Kidney (tissue), 14 donors: ENCODE data around the gene OGFOD2. TPM values are rescaled to one million over a fixed set of nuclear protein-coding genes. Genes with fewer than 3 reads are reported as not detected.

Experiments
- DNase-seq, 5 donors: peaks; one replicate each; pipeline ENCODE4 v3.0.0-alpha.2; 2013 to 2020
- FAIRE-seq: peaks from 2 replicates; lab custom pipeline; 2012; peaks lifted over from hg19 to GRCh38; lab: Jason Lieb, UNC
- H3K27ac ChIP-seq, 2 donors: one replicate each; pipeline ENCODE4 v1.7.0; 2013; ENCODE audit warnings: low read depth in 2 of 2, low read length in 2 of 2, inconsistent platforms in 1 of 2
- H3K27me3 ChIP-seq: one replicate; pipeline ENCODE4 v1.7.1; 2013; ENCODE audit warnings: low read length, inconsistent platforms; ENCODE audit not compliant: control insufficient read depth, insufficient read depth
- H3K36me3 ChIP-seq, 3 donors: one replicate each; pipeline versions ENCODE4 v1.7.0 to v1.7.1; 2013; ENCODE audit warnings: low read length in 3 of 3, control low read depth in 1 of 3, inconsistent platforms in 1 of 3; ENCODE audit not compliant: insufficient read depth in 3 of 3, control insufficient read depth in 2 of 3
- H3K4me1 ChIP-seq, 3 donors: one replicate each; pipeline versions ENCODE4 v1.7.0 to v1.7.1; 2013; ENCODE audit warnings: low read length in 3 of 3, inconsistent platforms in 1 of 3, low read depth in 1 of 3; ENCODE audit not compliant: control insufficient read depth in 2 of 3, insufficient read depth in 2 of 3
- H3K4me3 ChIP-seq, 3 donors: one replicate each; pipeline versions ENCODE4 v1.7.0 to v1.8.1; 2013; ENCODE audit warnings: low read length in 3 of 3, control low read depth in 1 of 3, inconsistent platforms in 1 of 3
- H3K9ac ChIP-seq, 3 donors: one replicate each; pipeline versions ENCODE4 v1.7.0 to v1.7.1; 2013; ENCODE audit warnings: low read length in 3 of 3, control low read depth in 1 of 3, inconsistent platforms in 1 of 3
- H3K9me3 ChIP-seq, 3 donors: one replicate each; pipeline versions ENCODE4 v1.7.0 to v1.7.1; 2013; ENCODE audit warnings: low read length in 3 of 3, control low read depth in 1 of 3, inconsistent platforms in 1 of 3; ENCODE audit not compliant: control insufficient read depth in 2 of 3, insufficient read depth in 1 of 3
- intact Hi-C: fragments of 100-400 bp; cut with DNase I; formaldehyde crosslinking; loops from one replicate; pipeline ENCODE4 v1.11.1; 2022
- polyA plus RNA-seq: library from polyadenylated mRNA; stranded (reverse); fragments of 350-450 nt; fragmentation: Illumina TruSeq; extraction: RNeasy Lipid Tissue Mini Kit (QIAGEN cat#74804); gene quantifications from one replicate; pipeline ENCODE4 v1.2.3, GENCODE V29; 2014; ENCODE audit warnings: low read depth, low replicate concordance; ENCODE audit not compliant: insufficient read depth
- total RNA-seq: library from RNA; stranded (reverse); fragmentation: NEBNext Ultra II Directional; extraction: Animal tissue kit (Norgen Biotek cat#: 25700); gene quantifications from one replicate; pipeline ENCODE4 v1.2.1, GENCODE V29; 2021
- TF ChIP-seq, protein P1 (sequence below): IDR thresholded peaks from 3 replicates; pipeline ENCODE4 v1.5.1; 2012; ENCODE audit warnings: mild to moderate bottlenecking, moderate library complexity, borderline replicate concordance; ENCODE audit not compliant: insufficient read depth; ENCODE audit errors: extremely low read depth
- donor health status: control.
- donor health status: control.
- donor health status: control.
- donor health status: control.
- donor health status: control.
- donor health status: DM: yes; HTN: yes; CAD: no.
- donor health status: Normal renal cell carcinoma (clear cell type).

OGFOD2 gene
- total and polyA plus RNA-seq, 2 donors from 2014 or later: 22.9 to 27.5 TPM

DNA sequence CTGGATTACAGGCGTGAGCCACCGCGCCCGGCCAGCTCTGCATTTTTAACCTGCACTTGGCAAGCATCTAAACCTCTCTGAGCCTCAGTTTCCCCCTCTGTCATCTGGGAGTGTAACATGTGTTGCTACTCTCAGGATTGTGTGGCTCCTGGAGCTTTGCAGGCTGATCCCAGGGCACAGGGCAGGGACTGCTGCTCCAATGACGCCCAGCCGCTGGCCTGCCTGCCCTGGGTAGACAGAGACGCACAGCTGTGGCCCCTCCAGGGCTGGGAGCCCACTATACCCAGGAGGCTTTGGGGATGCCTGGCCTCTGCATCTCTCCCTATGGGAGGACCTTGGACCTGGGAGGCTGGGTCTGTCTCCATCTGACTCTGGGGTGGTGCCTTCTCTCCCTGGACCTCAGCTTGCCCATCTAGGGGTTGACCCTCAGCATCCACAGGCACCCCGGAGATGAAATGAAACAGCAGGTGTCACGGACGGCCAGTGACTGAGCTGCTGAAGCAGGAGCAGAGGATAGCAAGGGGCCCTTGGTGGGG, 19.2 kb downstream of the OGFOD2 start:
- intact Hi-C loops: no loop called here
- Histone ChIP-seq H3K27me3 (no peaks in the 10 kb centered on the region), H3K4me3 (peak overlapping the region in 1 of 3 donors; percentile 35), H3K9me3 (no peaks in the 10 kb centered on the region), H3K9ac (no peak overlapping the region), H3K27ac (peak overlapping the region in 1 of 2 donors; percentile 71), H3K4me1 (peaks cover 0 to 18% (median 0%) of the 10 kb centered on the region in 3 donors), H3K36me3 (no peaks in the 10 kb centered on the region)
- no peak for FAIRE-seq
- TF ChIP-seq, protein P1, sequence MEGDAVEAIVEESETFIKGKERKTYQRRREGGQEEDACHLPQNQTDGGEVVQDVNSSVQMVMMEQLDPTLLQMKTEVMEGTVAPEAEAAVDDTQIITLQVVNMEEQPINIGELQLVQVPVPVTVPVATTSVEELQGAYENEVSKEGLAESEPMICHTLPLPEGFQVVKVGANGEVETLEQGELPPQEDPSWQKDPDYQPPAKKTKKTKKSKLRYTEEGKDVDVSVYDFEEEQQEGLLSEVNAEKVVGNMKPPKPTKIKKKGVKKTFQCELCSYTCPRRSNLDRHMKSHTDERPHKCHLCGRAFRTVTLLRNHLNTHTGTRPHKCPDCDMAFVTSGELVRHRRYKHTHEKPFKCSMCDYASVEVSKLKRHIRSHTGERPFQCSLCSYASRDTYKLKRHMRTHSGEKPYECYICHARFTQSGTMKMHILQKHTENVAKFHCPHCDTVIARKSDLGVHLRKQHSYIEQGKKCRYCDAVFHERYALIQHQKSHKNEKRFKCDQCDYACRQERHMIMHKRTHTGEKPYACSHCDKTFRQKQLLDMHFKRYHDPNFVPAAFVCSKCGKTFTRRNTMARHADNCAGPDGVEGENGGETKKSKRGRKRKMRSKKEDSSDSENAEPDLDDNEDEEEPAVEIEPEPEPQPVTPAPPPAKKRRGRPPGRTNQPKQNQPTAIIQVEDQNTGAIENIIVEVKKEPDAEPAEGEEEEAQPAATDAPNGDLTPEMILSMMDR: no peak
- peak in 2 of 5 donors; percentile 12 to 61 for DNase-seq

DNA sequence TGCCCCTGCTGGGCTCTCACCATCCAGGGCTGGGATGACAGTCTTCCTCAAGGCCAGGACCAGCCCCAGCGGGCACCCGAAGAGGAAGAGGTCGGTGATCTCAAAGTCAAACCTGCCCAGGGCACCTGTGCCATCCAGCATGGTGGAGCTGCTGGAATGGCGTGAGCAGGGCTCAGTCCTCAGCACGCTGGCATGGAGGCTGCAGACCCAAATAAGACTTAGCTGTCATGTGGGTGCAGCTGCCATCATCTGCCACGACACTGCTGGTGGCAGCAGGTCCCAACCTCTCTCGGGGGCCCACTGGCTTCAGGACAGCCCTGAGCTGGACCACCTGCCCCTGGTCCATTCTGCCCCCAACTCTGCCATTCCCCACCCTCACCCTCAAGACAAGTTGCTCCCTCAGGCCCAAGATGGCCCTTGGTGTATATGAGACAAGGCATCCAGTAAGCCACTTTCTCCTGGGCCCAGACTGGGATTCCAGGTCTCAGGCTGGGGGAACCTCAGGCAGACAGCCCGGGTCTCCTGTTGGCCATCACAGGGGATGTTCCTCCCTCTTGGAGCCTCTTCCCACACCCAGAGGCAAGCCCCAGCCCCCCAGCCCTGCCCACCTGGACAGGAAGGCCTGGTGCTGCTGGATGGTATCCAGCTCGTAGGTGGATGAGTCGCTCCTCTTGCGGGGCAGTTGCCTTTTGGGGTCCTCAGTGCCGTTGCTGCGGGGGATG, 19.9 kb downstream of the OGFOD2 start:
- Histone ChIP-seq H3K4me3 (peak overlapping the region in 1 of 3 donors; percentile 35), H3K9ac (no peak overlapping the region), H3K27me3 (no peaks in the 10 kb centered on the region), H3K27ac (peak overlapping the region; percentile 41 to 71), H3K4me1 (peaks cover 0 to 18% (median 0%) of the 10 kb centered on the region in 3 donors), H3K9me3 (no peaks in the 10 kb centered on the region), H3K36me3 (no peaks in the 10 kb centered on the region)
- intact Hi-C loops: no loop called here
- FAIRE-seq (no peak), DNase-seq (peak in 2 of 5 donors; percentile 23 to 36)
- TF ChIP-seq, protein P1: no peak

DNA sequence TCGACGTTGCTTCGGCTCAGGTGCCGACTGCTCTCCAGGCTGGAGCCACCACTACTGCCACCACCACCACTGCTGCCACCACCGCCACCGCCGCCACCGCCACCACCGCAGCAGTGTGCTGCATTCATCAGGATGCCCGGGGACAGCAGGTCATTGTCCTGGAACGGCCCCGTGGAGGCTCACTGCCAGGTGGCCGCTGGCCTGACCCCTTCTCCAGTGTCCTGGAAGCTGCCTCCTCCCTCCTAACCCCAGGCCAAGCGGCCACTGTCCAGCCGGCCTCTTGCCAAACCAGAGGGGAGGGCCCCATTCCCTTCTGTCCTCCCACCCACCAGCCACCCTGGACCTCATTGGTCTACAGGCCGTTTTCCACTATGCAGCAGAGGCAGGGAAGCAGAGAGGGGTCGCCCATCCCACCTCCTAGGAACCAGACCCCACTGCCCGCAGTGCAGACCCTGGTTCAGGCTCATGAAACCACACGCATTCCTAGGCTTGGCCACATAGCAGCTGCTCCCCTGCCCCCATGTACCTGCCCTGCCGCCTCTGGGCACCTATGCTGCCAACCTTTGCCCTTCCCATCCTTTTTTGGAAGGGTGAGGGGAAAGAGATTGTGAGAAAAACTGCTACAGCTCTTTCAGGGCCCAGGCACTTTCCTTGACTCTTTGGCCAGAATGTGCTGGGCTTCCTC, 20.6 kb downstream of the OGFOD2 start:
- H3K27me3 ChIP-seq: no peaks in the 10 kb centered on the region
- intact Hi-C loops: no loop called here
- H3K9me3 ChIP-seq: no peaks in the 10 kb centered on the region
- FAIRE-seq (no peak), DNase-seq (peak in 2 of 5 donors; percentile 43 to 85)
- peaks cover 0 to 1% (median 0%) of the 10 kb centered on the region in 3 donors for H3K36me3 ChIP-seq
- TF ChIP-seq, protein P1: no peak
- H3K27ac ChIP-seq: peak overlapping the region; percentile 55 to 71
- H3K9ac ChIP-seq: no peak overlapping the region
- H3K4me1 ChIP-seq: peaks cover 0 to 18% (median 0%) of the 10 kb centered on the region in 3 donors
- H3K4me3 ChIP-seq: peak overlapping the region in 1 of 3 donors; percentile 35
